RCC 7860 (cell line): ENCODE data around the gene CORO2B.

ENCODE experiments used
- DNase-seq: peaks from one replicate; pipeline ENCODE4 v3.0.0-alpha.2; 2015; ENCODE audit warnings: low spot score
- FAIRE-seq: peaks from 2 replicates; lab custom pipeline; 2012; peaks lifted over from hg19 to GRCh38; lab: Jason Lieb, UNC

CORO2B gene

DNA sequence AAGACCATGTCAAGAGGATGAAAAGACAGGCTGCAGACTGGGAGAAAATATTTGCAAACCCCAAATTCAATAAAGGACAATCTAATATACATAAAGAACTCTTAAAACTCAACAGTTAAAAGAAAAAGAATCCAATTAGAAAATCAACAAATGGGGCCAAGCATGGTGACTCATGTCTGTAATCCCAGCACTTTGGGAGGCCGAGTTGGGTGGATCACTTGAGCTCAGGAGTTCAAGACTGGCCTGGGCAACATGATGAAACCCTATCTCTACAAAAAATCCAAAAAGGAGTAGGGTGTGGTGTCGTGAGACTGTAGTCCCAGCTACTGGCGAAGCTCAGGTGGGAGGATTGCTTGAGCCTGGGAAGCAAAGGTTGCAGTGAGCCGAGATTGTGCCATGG is 184.3 kb downstream of the CORO2B start:
- DNase-seq = no peak
- FAIRE-seq = no peak

DNA sequence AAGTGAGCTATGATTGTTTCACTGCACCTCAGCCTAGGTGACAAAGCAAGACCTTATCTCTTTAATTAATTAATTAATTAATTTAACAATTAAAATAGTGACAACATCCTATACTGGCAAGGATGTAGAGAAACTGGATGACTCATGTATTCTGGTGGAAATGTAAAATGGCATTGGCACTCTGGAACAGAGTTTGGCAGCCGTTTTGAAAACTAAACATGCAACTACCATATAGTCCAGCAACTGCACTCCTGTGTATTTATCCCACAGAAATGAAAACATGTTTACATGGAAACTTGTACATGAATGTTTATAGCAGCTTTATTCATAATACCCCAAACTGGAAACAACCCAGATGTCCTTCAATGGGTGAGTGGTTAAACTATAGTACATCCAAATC is 185.3 kb downstream of the CORO2B start:
- FAIRE-seq (no peak), DNase-seq (no peak)

DNA sequence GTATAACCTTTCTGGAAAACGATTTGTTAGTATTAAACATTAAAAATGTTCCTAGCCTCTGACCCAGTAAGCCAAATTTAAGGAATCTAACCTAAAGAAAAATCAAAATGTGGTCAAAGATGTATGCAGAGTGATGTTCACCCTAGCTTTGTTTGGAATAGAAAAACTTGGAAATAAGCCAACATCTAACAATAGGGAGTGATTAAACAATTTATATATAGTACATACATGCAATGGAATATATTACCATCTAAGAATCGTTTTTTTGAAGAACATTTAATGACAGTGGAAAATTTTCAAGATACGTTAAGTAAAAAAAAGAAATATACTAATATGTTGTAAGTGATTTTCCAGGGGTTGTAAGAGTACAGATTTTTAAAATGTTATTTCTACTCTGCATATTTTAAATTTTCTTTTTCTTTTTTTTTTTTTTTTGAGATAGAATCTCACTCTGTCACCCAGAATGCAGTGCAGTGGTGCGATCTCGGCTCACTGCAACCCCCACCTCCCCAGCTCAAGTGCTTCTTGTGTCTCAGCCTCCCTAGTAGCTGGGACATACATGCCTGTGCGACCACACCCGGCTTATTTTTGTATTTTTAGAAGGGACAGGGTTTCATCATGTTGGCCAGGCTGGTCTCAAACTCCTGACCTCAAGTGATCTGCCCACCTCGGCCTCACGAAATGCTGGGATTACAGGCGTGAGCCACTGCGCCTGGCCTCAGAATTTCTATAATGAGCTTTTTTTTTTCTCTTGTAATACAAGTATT is 187.0 kb downstream of the CORO2B start:
- DNase-seq (no peak), FAIRE-seq (no peak)

DNA sequence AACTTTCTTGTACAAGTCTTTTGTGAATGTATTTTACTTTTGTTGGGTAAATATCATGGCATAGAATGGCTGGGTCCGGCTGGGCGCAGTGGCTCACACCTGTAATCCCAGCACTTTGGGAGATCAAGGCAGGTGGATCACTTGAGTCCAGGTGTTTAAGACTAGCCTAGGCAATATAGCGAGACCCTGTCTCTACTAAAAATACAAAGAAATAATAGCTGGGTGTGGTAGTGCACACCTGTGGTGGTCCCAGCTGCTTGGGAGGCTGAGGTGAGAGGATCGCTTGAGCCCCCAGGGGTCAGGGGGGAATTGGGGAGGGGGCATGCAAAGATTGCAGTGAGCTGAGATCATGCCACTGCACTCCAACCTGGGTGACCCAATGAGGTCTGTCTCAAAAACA is 189.0 kb downstream of the CORO2B start:
- DNase-seq (no peak), FAIRE-seq (no peak)

DNA sequence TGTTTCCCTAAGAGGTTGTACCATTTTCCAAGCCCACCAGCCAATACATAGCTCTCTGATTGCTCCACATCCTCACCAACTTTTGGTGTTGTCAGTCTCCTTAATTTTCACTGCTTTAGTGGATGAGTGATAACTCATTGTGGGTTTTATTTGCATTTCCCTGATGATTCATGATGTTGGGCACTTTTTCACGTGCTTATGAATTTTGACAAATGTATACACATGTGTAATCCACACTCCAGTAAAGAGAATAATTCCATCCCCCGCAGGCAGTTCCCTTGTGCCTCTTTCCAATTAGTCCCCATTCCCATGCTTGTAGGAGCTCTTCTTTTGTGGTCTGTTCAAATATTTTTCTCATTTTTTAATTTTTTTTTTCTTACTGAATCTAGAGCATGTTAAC is 189.5 kb downstream of the CORO2B start:
- no peak for FAIRE-seq

DNA sequence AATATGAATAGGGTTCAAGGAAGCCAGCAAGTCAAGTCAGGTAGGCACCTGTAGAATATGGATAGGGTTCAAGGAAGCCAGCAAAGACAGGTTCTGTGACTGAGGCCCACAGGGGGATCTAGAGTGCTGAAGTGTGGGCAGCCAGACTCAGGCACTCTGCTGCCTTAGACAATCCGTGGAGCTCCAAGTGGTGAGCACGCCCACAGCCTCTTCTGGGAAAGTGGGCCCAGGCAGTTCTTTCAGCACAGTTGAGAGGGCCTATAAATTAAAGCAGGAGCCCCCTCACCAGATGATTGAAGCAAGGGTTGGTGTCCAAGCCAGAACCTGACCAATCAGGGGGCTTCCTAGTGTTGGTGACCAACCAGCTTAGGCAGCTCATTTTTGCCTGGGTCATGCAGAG is 190.9 kb downstream of the CORO2B start:
- no peak for FAIRE-seq
- no peak for DNase-seq

More for the DNA sequence above, 189.5 kb downstream of the CORO2B start:
- no peak for DNase-seq

DNA sequence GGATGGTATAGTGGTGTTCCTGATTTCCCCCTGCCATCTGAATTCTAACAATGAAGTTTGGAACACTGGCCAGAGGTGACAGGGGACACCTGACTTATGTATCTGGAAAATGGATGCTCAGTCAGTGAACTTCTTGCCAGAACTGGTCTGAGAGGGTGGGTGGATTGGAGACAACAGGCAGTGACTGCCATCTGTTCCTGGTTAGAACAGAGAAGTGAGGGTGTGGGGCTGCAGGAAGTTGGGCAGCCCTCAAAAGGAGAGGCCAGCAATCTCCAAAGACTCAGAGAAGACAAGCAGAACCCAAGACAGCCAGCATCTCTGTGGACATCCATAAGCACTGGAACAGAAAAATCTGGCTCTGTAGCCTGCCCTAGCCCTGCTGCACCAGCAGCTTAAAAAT is 191.4 kb downstream of the CORO2B start:
- FAIRE-seq (no peak), DNase-seq (no peak)

DNA sequence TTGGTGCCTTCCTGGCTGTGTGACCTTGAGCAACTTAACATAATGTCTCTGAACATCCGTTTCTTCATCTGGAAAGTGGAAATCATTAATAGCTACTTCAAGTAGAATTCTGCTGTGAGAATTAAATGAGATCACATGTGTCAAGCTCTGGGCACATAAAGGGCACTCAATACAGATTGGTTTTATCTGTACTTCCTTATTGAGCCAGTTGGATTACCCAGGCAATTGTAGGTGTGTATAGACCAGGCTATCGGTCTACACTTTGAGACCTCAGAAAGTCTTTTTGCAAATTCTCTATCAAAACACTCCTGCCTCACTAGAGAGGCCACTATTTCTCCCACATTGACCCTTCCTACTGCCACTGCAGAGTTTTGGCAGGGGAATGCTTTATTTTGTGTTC is 194.2 kb downstream of the CORO2B start:
- DNase-seq = no peak
- no peak for FAIRE-seq

DNA sequence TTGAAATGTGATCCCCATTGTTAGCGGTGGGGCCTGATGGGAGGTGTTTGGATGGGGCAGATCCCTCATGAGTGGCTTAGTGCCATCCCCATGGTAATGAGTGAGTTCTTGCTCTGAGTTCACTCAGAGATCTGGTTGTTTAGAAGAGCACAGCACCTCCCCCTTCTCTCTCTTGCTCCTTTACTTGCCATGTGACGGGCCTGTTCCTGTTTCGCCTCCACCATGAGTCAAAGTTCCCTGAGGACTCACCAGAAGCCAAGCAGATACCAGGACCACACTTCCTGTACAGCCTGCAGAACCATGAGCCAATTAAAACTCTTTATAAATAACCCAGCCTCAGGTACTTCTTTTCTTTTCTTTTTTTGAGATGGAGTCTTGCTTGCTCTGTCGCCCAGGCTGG is 195.3 kb downstream of the CORO2B start:
- FAIRE-seq (no peak), DNase-seq (no peak)

DNA sequence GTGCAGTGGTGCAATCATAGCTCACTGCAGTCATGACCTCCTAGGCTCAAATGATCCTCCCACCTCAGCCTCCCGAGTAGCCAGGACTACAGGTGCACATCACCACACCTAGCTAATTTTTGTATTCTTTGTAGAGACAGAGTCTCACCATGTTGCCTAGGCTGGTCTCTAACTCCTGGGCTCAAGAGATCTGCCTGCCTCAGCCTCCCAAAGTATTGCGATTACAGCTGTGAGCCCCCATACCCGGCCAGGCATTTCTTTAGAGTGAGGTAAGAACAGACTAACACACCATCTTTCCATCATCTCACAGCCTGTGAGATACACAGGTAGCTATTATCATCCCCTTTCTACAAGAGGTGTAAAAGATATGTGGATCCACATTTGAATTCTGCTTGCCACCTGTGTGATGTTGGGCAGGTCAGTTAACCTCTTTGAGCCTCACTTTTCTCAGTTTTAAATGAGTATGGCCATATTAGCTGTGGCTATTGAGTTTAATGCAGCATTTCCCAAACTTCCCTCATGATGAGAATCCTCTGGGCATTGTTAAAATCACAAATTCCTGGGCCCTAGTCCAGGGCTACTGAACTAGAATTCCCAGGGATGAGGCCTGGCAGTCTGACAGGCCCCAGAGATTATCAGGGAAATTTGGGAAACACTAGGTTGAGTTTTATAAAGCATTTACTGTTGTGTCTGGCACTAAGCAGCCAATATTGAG is 195.9 kb downstream of the CORO2B start:
- FAIRE-seq = no peak

DNA sequence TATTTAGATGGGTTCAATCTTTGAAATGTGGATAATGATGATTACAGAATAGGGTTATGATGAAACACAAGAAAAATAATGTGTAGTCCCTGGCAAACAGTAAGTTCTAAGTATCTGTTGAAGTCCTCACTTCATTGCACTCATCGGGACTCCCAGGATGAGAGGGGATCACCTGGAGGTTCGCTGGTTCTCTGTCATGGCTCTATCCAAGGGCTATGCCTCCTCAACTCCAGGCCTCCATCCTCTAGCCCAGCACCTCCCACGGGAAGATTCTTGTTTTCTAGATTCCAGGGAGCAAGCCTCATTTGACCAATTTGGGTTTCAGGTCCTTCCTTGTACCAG is 196.4 kb downstream of the CORO2B start:
- FAIRE-seq (no peak), DNase-seq (no peak)

More for the DNA sequence above, 195.9 kb downstream of the CORO2B start:
- no peak for DNase-seq

DNA sequence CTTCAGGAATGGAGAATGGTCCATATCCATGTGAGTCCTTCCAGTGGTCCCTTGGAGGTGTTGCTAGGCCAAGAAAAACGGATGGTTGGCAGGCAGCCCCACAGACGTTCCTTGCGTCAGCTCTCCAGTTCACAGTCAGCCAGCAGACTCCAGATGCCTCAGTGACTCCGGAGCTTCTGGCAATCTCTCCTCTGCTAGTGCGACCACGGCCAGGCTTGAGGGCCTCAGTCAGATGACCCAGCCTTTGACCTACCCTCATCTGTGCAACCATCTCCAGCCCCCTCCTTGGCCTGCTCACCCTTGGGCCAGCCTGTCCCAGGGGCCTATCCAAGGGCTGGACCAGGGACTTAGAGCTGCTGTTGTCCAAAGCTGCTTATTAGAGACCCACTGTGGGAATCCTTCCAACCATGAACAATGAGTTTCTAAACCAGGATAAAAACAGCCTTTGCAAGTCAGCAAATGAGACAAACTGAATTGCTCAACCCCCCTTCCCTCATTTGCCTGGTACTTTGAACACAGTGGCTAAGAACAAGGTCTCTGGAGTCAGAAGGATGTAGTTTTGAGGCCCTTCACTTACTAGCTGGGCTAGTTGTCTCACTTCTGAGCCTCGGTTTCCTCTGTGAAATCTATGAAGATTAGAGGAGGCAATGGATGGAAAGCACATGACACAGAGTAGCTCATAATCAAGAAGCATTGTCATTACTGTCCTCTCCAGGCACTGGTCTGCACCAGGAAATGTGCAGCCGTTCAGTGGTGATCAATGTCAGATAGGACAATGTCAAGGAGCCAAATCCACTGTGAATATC is 197.1 kb downstream of the CORO2B start:
- no peak for FAIRE-seq
- DNase-seq = no peak

DNA sequence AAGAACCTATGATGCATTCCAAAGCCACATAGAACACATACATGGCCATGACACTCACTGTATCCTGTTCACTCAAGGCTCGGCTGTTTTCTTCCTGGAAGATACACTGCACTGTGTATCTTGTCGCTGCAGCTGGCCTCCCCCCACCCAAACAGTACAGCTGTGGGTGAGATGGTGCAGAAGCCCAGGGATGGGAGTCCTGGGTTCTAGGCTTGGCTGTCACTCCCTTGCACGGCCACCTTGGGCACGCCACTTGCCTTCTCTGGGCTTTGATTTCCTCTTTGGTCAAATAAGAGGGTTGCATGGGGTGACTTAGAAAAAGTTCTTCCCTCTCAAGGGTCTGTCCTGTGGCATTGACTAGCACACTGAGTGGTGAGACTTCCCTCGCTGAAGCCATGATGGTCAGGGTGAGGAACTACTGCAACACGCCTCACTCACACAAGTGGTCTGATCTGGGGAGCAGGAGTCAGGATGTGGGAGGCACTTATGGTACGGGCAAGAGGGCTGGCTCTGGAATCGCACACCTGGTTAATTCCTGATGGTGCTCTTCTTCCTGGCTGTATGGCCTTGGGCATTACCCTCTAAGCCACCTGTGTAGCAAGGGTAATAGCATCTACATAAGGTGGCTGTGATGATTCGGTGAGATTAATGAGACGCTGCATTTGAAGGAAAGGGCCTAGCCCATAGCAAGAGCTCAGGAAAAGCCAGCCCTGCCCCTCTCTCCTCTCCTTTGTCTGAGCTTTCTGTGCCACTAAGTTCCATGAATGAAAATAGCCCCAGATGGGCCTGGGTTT is 197.9 kb downstream of the CORO2B start:
- DNase-seq (no peak), FAIRE-seq (no peak)
